Erythroblast (primary cell): ENCODE results near the gene CACNA1D.

Experiments
- GATA1 ChIP-seq: IDR thresholded peaks from 2 replicates; pipeline ENCODE4 v1.6.1; 2011; ENCODE audit warnings: low read depth, mild to moderate bottlenecking, control low read depth, low read length, moderate library complexity
- POLR2A ChIP-seq: IDR thresholded peaks from 2 replicates; pipeline ENCODE4 v1.6.1; 2011; ENCODE audit warnings: mild to moderate bottlenecking, low read length

DNA sequence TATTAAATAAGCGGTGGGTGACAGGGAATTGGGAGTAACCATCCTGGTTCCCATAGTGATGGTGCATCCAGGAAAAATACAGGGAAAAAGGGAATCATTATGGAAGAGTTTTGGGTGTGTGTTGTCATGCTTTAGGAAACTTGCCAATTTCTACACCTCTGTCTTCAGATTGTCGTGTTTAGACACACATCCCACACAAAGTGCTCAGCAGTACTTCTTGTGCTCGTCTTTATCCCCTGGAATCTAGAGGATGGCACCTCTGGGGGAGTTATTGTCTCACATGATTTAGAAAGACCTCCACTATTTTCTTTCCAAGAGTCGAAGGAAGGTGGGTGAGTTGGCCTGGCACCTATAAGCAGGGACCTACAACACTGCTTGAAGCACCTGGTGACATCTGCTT is 35.8 kb downstream of the CACNA1D start:
- no peak for TF ChIP-seq POLR2A
- TF ChIP-seq GATA1: no peak
